ENCODE measurements around the gene NUCKS1. TPM values are rescaled to one million over a fixed set of nuclear protein-coding genes. Genes with fewer than 3 reads are reported as not detected.

The NUCKS1 gene
- total and polyA plus RNA-seq, 2 of the 8 experiments (the other 6 are each of a cell fraction or from before 2014, with no cell fraction given) = 126 to 461 TPM

DNA sequence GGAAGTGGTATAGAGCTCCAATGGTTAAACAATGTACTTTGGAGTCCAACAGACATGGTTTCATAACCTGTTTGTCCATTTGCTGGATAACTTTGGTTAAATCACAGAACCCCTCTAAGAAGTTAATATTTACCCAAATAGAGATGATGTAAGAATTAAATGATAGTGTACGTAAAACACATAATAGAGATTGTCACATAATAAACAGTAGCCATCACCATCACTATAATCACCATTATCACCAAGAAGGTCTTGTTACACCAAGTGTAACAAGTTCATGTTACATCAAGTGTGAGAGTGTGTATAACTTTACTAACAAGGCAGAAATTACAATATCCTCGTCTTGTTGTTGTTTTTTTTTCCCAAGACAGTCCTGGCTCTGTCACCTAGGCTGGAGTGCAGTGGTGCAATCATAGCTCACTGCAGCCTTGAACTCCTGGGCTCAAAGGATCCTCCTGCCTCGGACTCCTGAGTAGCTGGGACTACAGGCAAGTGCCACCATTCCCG, 23.3 kb downstream of the NUCKS1 start (continued):
- TF ChIP-seq SUZ12 (IDR thresholded peaks at IDR 0.05; ENCODE audit: low read length) = no peak

Measured in H1 (cell line).